Mucosa of rectum (tissue), 2 donors: ENCODE results near the gene KLHL6.

Experiments used
- H3K27ac ChIP-seq, 2 donors: one replicate each; pipeline ENCODE4 v1.7.0; 2013; ENCODE audit warnings: inconsistent platforms in 2 of 2, low read depth in 2 of 2, low read length in 2 of 2
- H3K27me3 ChIP-seq, 2 donors: one replicate each; pipeline ENCODE4 v1.7.0; 2013; ENCODE audit warnings: low read length in 2 of 2; ENCODE audit not compliant: control insufficient read depth in 2 of 2, insufficient read depth in 2 of 2
- H3K36me3 ChIP-seq, 2 donors: one replicate each; pipeline ENCODE4 v1.7.0; 2013; ENCODE audit warnings: low read length in 2 of 2; ENCODE audit not compliant: control insufficient read depth in 2 of 2, insufficient read depth in 2 of 2
- H3K4me1 ChIP-seq, 2 donors: one replicate each; pipeline ENCODE4 v1.7.0; 2013; ENCODE audit warnings: low read length in 2 of 2, mild to moderate bottlenecking in 1 of 2; ENCODE audit not compliant: control insufficient read depth in 2 of 2, insufficient read depth in 2 of 2
- H3K4me3 ChIP-seq, 2 donors: one replicate each; pipeline ENCODE4 v1.7.0; 2013; ENCODE audit warnings: low read length in 2 of 2
- H3K9ac ChIP-seq, 2 donors: one replicate each; pipeline ENCODE4 v1.7.0; 2013; ENCODE audit warnings: low read length in 2 of 2, low read depth in 1 of 2, mild to moderate bottlenecking in 1 of 2
- H3K9me3 ChIP-seq, 2 donors: one replicate each; pipeline ENCODE4 v1.7.0; 2013; ENCODE audit warnings: low read length in 2 of 2; ENCODE audit not compliant: control insufficient read depth in 2 of 2
- donor health status: healthy.
- donor health status: Normal muscosa, but diverticular disease.

Gene KLHL6

DNA sequence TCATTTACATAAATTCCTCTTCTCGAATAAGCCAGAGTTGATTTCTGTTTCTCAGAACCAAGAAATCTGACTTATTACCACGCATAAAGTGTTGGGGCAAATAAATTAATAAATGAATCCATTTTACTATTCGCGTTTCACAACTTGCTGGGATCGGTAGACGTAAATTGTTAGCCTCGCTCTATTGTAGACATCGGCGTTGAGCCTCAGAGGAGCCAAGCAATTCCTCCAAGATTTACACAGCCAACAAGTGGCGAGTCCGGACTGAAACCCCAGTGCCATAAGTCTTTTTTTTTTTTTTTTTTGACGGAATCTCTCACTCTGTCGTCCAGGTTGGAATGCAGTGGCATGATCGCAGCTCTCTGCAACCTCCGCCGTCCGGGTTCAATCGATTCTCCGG lies 8.9 kb downstream of the KLHL6 start:
- H3K4me1 ChIP-seq = peaks cover 0 to 4% of the 10 kb centered on the region in 2 donors
- H3K36me3 ChIP-seq = peaks cover 0 to 2% of the 10 kb centered on the region in 2 donors
- H3K4me3 ChIP-seq = no peak overlapping the region
- H3K27ac ChIP-seq = no peak overlapping the region
- H3K27me3 ChIP-seq = no peaks in the 10 kb centered on the region
- H3K9me3 ChIP-seq = no peaks in the 10 kb centered on the region
- H3K9ac ChIP-seq = no peak overlapping the region

DNA sequence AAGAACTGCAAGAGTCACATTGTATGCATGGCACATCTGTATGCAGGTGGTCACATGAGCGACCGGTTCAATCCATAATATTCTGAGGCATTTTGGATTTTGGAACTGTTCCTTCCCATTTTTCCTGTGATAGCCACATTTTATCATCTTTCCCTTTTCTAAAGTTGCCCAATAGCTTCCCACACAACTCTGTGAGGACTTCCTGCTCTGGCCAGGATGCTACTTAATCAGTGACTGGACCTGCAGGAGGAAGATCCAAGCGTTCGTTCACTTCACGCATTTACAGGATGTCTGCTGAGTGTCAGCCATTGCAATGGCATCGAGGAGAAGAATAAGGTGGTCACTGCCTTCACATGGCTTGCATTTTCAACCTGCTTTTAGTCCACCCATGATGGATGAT lies 9.8 kb downstream of the KLHL6 start:
- Histone ChIP-seq H3K4me1 (peaks cover 0 to 4% of the 10 kb centered on the region in 2 donors), H3K27ac (no peak overlapping the region), H3K27me3 (no peaks in the 10 kb centered on the region), H3K9me3 (no peaks in the 10 kb centered on the region), H3K36me3 (peaks cover 0 to 2% of the 10 kb centered on the region in 2 donors), H3K9ac (no peak overlapping the region), H3K4me3 (no peak overlapping the region)

GRCh38 chr3:183542355-183542754 lies 13.2 kb downstream of the KLHL6 start:
- Histone ChIP-seq H3K9me3 (no peaks in the 10 kb centered on the region), H3K4me3 (no peak overlapping the region), H3K9ac (no peak overlapping the region), H3K4me1 (peaks cover 0 to 7% of the 10 kb centered on the region in 2 donors), H3K27me3 (no peaks in the 10 kb centered on the region), H3K27ac (peak overlapping the region in 1 of 2 donors; percentile 62), H3K36me3 (peaks cover 0 to 2% of the 10 kb centered on the region in 2 donors)

DNA sequence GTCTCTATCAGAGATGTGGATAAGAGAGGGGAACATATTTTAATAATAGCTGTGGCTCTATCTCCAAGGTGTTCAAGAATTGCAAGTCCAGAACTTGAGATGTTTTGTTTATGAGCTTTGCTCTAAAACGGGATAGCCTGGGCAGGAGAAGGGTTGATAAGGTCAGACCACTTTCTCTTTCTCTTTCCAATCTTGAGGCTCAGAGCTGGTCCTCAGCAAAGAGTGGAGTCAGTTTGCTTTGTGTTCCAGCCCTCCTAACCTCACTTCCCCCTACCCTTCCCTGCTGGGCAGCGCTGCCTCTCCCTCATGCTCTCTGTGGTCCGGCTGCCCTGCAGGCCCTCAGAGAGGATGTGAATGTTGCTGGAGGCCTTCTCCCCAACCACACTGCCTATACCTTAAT lies 13.8 kb downstream of the KLHL6 start:
- peak overlapping the region; percentile 5 to 62 for H3K27ac ChIP-seq

DNA sequence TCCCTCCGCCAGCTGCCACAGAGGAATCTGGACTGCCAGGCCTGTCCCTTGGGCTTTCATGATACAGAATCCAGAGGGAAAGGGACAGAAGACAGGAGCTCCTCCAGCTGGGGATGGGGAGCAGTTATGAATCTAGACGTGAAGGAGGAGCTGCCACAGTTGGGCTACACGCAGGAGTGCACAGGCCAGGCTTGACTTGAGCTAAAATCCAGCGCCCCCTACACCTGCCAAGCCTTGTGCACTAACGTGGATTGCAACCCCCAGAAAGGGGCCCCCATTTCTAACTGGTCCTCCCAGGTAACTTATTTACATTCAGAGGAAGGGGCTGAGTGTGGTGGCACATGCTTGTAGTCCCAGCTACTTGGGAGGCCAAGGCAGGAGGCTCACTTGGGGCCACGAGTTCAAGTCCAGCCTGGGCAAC lies 14.3 kb downstream of the KLHL6 start:
- Histone ChIP-seq H3K27me3 (no peaks in the 10 kb centered on the region), H3K4me1 (peaks cover 0 to 7% of the 10 kb centered on the region in 2 donors), H3K9ac (no peak overlapping the region)

More for the DNA sequence above, 13.8 kb downstream of the KLHL6 start:
- H3K27me3 ChIP-seq = no peaks in the 10 kb centered on the region
- peaks cover 0 to 7% of the 10 kb centered on the region in 2 donors for H3K4me1 ChIP-seq
- H3K36me3 ChIP-seq = peaks cover 0 to 2% of the 10 kb centered on the region in 2 donors
- H3K9ac ChIP-seq = no peak overlapping the region
- H3K4me3 ChIP-seq = no peak overlapping the region
- no peaks in the 10 kb centered on the region for H3K9me3 ChIP-seq

DNA sequence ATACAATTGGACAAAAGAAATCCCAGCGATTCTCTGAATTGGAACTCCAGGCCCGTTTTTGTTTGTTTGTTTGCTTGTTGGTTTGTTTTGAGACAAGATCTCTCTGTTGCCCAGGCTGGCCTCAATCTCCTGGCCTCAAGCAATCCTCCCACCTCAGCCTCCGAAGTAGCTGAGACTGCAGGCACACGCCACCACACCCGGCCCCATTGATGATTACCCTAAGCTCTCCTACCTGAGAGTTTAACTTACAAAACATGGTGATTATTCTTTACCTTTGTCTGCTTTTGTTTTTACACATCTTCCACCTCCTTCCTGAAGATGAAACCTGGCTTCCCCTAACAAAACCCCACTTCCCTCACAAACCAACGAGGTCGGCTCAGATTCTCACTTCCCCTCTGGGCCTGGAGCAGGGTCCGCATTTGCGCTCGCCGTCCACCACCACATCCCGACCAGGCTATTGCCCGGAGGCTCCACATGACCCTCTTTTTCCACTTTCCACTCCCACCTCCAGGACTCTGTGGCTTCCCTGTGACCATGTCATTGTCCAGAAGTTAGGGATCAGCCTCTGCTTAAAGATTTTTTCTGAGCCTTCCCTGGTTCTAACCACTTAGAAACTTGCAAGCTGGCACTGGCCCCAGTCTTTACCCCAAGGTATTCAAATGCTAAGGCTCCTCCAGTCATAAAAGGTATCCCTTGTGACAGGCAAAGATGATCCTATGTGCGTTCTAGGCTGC lies 14.8 kb downstream of the KLHL6 start:
- H3K27me3 ChIP-seq = no peaks in the 10 kb centered on the region
- H3K27ac ChIP-seq = peak overlapping the region in 1 of 2 donors; percentile 62
- H3K9ac ChIP-seq = no peak overlapping the region
- H3K4me3 ChIP-seq = no peak overlapping the region
- no peaks in the 10 kb centered on the region for H3K9me3 ChIP-seq
- peaks cover 0 to 7% of the 10 kb centered on the region in 2 donors for H3K4me1 ChIP-seq
- H3K36me3 ChIP-seq = no peaks in the 10 kb centered on the region

More for the DNA sequence above, 14.3 kb downstream of the KLHL6 start:
- peak overlapping the region; percentile 5 to 62 for H3K27ac ChIP-seq
- H3K9me3 ChIP-seq = no peaks in the 10 kb centered on the region
- no peak overlapping the region for H3K4me3 ChIP-seq
- peaks cover 0 to 2% of the 10 kb centered on the region in 2 donors for H3K36me3 ChIP-seq

DNA sequence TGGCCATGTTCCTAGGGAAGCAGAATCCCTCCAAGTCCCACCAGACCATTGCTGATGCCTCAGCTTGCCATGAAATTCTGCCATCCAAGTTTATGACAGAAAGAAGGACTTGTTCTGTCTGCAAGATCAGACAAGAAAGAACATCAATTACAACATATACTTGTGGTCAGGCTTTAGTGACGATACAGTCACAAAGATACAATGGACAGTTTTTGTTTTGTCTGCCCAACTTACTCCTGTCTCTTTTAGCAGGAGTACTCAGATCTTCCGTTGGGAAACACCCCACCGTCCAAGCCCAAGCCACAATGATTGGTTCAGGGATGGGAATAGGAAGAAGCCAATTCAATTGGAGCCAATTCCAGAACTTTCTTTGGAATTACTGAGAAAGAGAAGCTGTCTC lies 15.7 kb downstream of the KLHL6 start:
- Histone ChIP-seq H3K9me3 (no peaks in the 10 kb centered on the region), H3K27me3 (no peaks in the 10 kb centered on the region), H3K9ac (no peak overlapping the region), H3K4me3 (no peak overlapping the region), H3K36me3 (no peaks in the 10 kb centered on the region), H3K27ac (peak overlapping the region in 1 of 2 donors; percentile 48), H3K4me1 (peaks cover 0 to 7% of the 10 kb centered on the region in 2 donors)

GRCh38 chr3:183538486-183538885 lies 17.0 kb downstream of the KLHL6 start:
- H3K36me3 ChIP-seq = no peaks in the 10 kb centered on the region
- peaks cover 0 to 7% of the 10 kb centered on the region in 2 donors for H3K4me1 ChIP-seq
- no peaks in the 10 kb centered on the region for H3K27me3 ChIP-seq
- no peak overlapping the region for H3K27ac ChIP-seq
- no peak overlapping the region for H3K9ac ChIP-seq
- no peak overlapping the region for H3K4me3 ChIP-seq
- no peaks in the 10 kb centered on the region for H3K9me3 ChIP-seq

GRCh38 chr3:183537295-183537730 lies 18.2 kb downstream of the KLHL6 start:
- Histone ChIP-seq H3K4me1 (peaks cover 0 to 7% of the 10 kb centered on the region in 2 donors), H3K4me3 (no peak overlapping the region), H3K9me3 (no peaks in the 10 kb centered on the region), H3K9ac (no peak overlapping the region), H3K27me3 (no peaks in the 10 kb centered on the region), H3K27ac (peak overlapping the region; percentile 26 to 34), H3K36me3 (no peaks in the 10 kb centered on the region)

DNA sequence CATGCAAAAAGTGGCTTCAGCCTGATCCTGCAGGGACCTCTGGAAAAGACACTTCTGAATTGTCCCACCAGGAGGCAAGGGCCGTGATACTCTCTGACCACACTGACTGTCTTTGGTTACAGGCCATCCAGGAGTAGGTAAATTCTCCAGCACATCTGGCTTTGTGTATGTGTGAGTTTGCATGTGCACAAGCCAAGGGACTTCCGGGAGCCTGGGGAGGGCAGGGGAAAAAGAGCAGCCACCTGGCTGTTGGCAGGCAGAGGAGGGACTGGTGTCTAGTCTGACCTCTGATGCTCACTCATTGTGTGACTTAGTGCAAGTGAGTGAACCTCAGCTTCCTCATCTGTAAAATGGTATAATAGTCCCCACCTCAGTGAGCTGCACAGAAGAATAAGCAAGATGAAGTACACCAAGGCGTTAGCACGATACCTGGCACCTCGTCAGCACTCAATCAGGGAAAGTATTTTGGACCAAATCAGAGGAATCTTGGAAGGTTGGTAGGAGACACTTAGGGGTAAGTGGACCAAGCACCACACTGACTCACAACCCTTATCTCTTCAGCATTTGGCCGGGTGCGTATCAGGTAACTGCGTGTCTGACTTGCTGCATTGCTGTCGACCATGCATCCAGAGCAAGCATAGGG lies 19.1 kb downstream of the KLHL6 start:
- Histone ChIP-seq H3K4me3 (no peak overlapping the region), H3K27me3 (no peaks in the 10 kb centered on the region), H3K27ac (peak overlapping the region in 1 of 2 donors; percentile 34), H3K9ac (no peak overlapping the region), H3K4me1 (peaks cover 0 to 7% of the 10 kb centered on the region in 2 donors), H3K36me3 (no peaks in the 10 kb centered on the region), H3K9me3 (no peaks in the 10 kb centered on the region)
